RWPE2 (cell line): Measurements from ENCODE around the gene P2RY8.
"Not testable (repeated sequence)": the region's sequence is repeated elsewhere in the genome, so short reads cannot be mapped to it uniquely, and the experiment has no call there.

Source experiments
- ATAC-seq: fragments of 200-7000 bp; cut with Tn5 transposase; 3 replicates; pipeline ENCODE4 v1.9.1; 2021; ENCODE audit warnings: low read depth
- DNase-seq: peaks from one replicate; pipeline ENCODE4 v3.0.0-alpha.2; 2020; ENCODE audit warnings: low spot score
- H3K27ac ChIP-seq: fragments of 450-650 bp; 2 replicates; pipeline ENCODE4 v1.5.1; 2017; ENCODE audit warnings: mild to moderate bottlenecking; ENCODE audit not compliant: poor library complexity, severe bottlenecking
- H3K27me3 ChIP-seq: fragments of 250-450 bp; sonication (Bioruptor Pico); 2 replicates; pipeline ENCODE4 v1.5.1; 2021; ENCODE audit warnings: mild to moderate bottlenecking, moderate library complexity; ENCODE audit not compliant: insufficient read depth, poor library complexity, severe bottlenecking
- H3K36me3 ChIP-seq: fragments of 250-450 bp; sonication (Bioruptor Pico); 2 replicates; pipeline ENCODE4 v1.5.1; 2020; ENCODE audit warnings: low read depth, mild to moderate bottlenecking, moderate library complexity
- H3K4me1 ChIP-seq: fragments of 250-450 bp; sonication (Bioruptor Pico); 2 replicates; pipeline ENCODE4 v1.5.1; 2021; ENCODE audit warnings: mild to moderate bottlenecking, moderate library complexity; ENCODE audit not compliant: insufficient read depth, poor library complexity, severe bottlenecking
- H3K4me3 ChIP-seq: fragments of 250-450 bp; sonication (Bioruptor Pico); 2 replicates; pipeline ENCODE4 v1.5.1; 2021; ENCODE audit warnings: mild to moderate bottlenecking, moderate library complexity; ENCODE audit not compliant: severe bottlenecking
- H3K9me3 ChIP-seq: fragments of 250-450 bp; sonication (Bioruptor Pico); 2 replicates; pipeline ENCODE4 v1.5.1; 2021; ENCODE audit warnings: mild to moderate bottlenecking, moderate library complexity; ENCODE audit not compliant: severe bottlenecking
- CTCF ChIP-seq: fragments of 450-650 bp; IDR thresholded peaks from one replicate; pipeline ENCODE4 v1.5.1; 2017; ENCODE audit warnings: mild to moderate bottlenecking, moderate library complexity; ENCODE audit not compliant: poor library complexity, severe bottlenecking

P2RY8 gene

GRCh38 chrX:1450361-1451161, 86.4 kb downstream of the P2RY8 start:
- no peaks in the 10 kb centered on the region for H3K27me3 ChIP-seq
- no peaks in the 10 kb centered on the region for H3K9me3 ChIP-seq
- H3K36me3 ChIP-seq: peaks cover 6% of the 10 kb centered on the region
- ATAC-seq (no peak), DNase-seq (peak; percentile 37)
- H3K4me1 ChIP-seq: no peaks in the 10 kb centered on the region
- H3K4me3 ChIP-seq: no peak overlapping the region
- no peak overlapping the region for H3K27ac ChIP-seq
- TF ChIP-seq CTCF: no peak

- Histone ChIP-seq H3K27me3 (no peaks in the 10 kb centered on the region), H3K36me3 (peaks cover 6% of the 10 kb centered on the region), H3K9me3 (no peaks in the 10 kb centered on the region), H3K27ac (no peak overlapping the region), H3K4me3 (no peak overlapping the region), H3K4me1 (no peaks in the 10 kb centered on the region)
- ATAC-seq (no peak), DNase-seq (peak; percentile 4)
- TF ChIP-seq CTCF: no peak
Observed at GRCh38 chrX:1449823-1450149, 87.2 kb downstream of the P2RY8 start.

GRCh38 chrX:1449036-1449822, 87.8 kb downstream of the P2RY8 start:
- ATAC-seq (no peak), DNase-seq (peak; percentile 45)
- Histone ChIP-seq H3K27me3 (no peaks in the 10 kb centered on the region), H3K4me3 (no peak overlapping the region), H3K4me1 (no peaks in the 10 kb centered on the region), H3K36me3 (peaks cover 6% of the 10 kb centered on the region), H3K9me3 (no peaks in the 10 kb centered on the region), H3K27ac (no peak overlapping the region)
- TF ChIP-seq CTCF: no peak

- H3K4me3 ChIP-seq, H3K9me3 ChIP-seq, H3K27ac ChIP-seq, H3K4me1 ChIP-seq, H3K36me3 ChIP-seq, H3K27me3 ChIP-seq, ATAC-seq: not testable (repeated sequence)
- DNase-seq: peak; percentile 9
Observed at GRCh38 chrX:1448573-1449001, 88.4 kb downstream of the P2RY8 start.

GRCh38 chrX:1447969-1448572, 88.9 kb downstream of the P2RY8 start:
- not testable (repeated sequence) for H3K36me3 ChIP-seq, H3K9me3 ChIP-seq, H3K27me3 ChIP-seq, H3K4me1 ChIP-seq, H3K4me3 ChIP-seq, ATAC-seq, H3K27ac ChIP-seq
- DNase-seq: peak; percentile 19

- ATAC-seq, H3K4me3 ChIP-seq, H3K36me3 ChIP-seq, H3K27me3 ChIP-seq, H3K27ac ChIP-seq, H3K9me3 ChIP-seq, H3K4me1 ChIP-seq: not testable (repeated sequence)
- peak; percentile 16 for DNase-seq
Observed at GRCh38 chrX:1446984-1447968, 89.7 kb downstream of the P2RY8 start.
